Breast epithelium (tissue), 3 donors: ENCODE data around the gene FGGY.

Experiments
- CTCF ChIP-seq, 3 donors: fragments of 450-650 bp; IDR thresholded peaks; one replicate each; pipeline ENCODE4 v1.5.1; 2016 to 2017; ENCODE audit warnings: antibody characterized with exemption in 3 of 3, mild to moderate bottlenecking in 3 of 3, moderate library complexity in 3 of 3
- POLR2A ChIP-seq: fragments of 450-650 bp; IDR thresholded peaks from one replicate; pipeline ENCODE4 v1.6.1; 2016; ENCODE audit warnings: antibody characterized with exemption, mild to moderate bottlenecking, moderate library complexity
- POLR2AphosphoS5 ChIP-seq, 3 donors: sonication (generic); formaldehyde crosslinking; IDR thresholded peaks; one replicate each; pipeline ENCODE4 v1.6.1; 2017; ENCODE audit warnings: antibody characterized with exemption in 3 of 3

GRCh38 chr1:59485949-59486348, 189.1 kb downstream of the FGGY start:
- no peak for TF ChIP-seq CTCF (IDR thresholded peaks at IDR 0.05)
- no peak for TF ChIP-seq POLR2AphosphoS5 (IDR thresholded peaks at IDR 0.05)
- no peak for TF ChIP-seq POLR2A
